K562 (cell line): ENCODE data around the gene RAB26. TPM values are rescaled to one million over a fixed set of nuclear protein-coding genes. Genes with fewer than 3 reads are reported as not detected.

Experiments
- EP400 ChIP-seq: fragments of 450-650 bp; IDR thresholded peaks from 2 replicates; pipeline ENCODE4 v1.6.1; 2017; ENCODE audit warnings: antibody characterized with exemption, mild to moderate bottlenecking, moderate library complexity
- KLF13 ChIP-seq: fragments of 450-650 bp; IDR thresholded peaks from 2 replicates; pipeline ENCODE4 v1.6.1; 2016; ENCODE audit warnings: missing genetic modification characterization, low read depth, mild to moderate bottlenecking, missing compliant biosample characterization, moderate library complexity, borderline replicate concordance
- RBM14 ChIP-seq: fragments of 200-400 bp; formaldehyde crosslinking; IDR thresholded peaks from 2 replicates; pipeline ENCODE4 v1.6.1; 2018; ENCODE audit warnings: low read depth, mild to moderate bottlenecking, low read length, moderate library complexity, borderline replicate concordance; ENCODE audit not compliant: insufficient read depth
- ZFP36 ChIP-seq: fragments of 150-350 bp; IDR thresholded peaks from 2 replicates; pipeline ENCODE4 v1.6.1; 2018; ENCODE audit warnings: low read length, low read depth; ENCODE audit not compliant: partially characterized antibody
- ZNF766 ChIP-seq: fragments of 200-800 bp; sonication (Bioruptor generic); conservative IDR thresholded peaks from 2 replicates; pipeline ENCODE4 v1.6.1; 2016; ENCODE audit warnings: missing genetic modification characterization, missing compliant biosample characterization
- ZNF780A ChIP-seq: fragments of 250-450 bp; sonication (Bioruptor Pico); IDR thresholded peaks from 2 replicates; pipeline ENCODE4 v1.5.0; 2021; ENCODE audit warnings: mild to moderate bottlenecking
- polyA plus RNA-seq, 8 experiments: library from polyadenylated mRNA; depleted of rRNA in 4 of 8; stranded (reverse) in 5 of 8; unstranded in 3 of 8; fragments of >200 nt; fragmentation: Nextera tagmentation in 2 of 8; fragmentation: Illumina TruSeq in 1 of 8; extraction: Ambion mirVana in 2 of 8; extraction: Trizol in 1 of 8; gene quantifications; 2 replicates each; pipeline versions ENCODE4 v1.2.1 to v1.2.3, GENCODE V29; 2011 to 2014; ENCODE audit warnings: inconsistent platforms in 1 of 8, missing spikeins in 1 of 8
- total RNA-seq, 7 experiments: library from RNA; depleted of rRNA in 6 of 7; stranded (reverse); fragments of >200 nt in 6 of 7; fragmentation: Illumina TruSeq in 2 of 7; extraction: Trizol in 2 of 7; gene quantifications; 2 replicates each; pipeline versions ENCODE4 v1.2.1 to v1.2.3, GENCODE V29; 2011 to 2021; ENCODE audit warnings: low replicate concordance in 1 of 7
- TF ChIP-seq, protein P1 (sequence below): fragments of 200-400 bp; formaldehyde crosslinking; IDR thresholded peaks from 2 replicates; pipeline ENCODE4 v1.6.1; 2017; ENCODE audit warnings: mild to moderate bottlenecking, low read depth, low read length, moderate library complexity
- TF ChIP-seq, protein P2 (sequence below): sonication (generic); formaldehyde crosslinking; IDR thresholded peaks from 2 replicates; pipeline ENCODE4 v1.8.0; 2022; ENCODE audit warnings: missing genetic modification reagents, mild to moderate bottlenecking, moderate library complexity, borderline replicate concordance
- TF ChIP-seq, protein P3 (sequence below), 2 experiments: fragments of 250-450 bp in 1 of 2; fragments of 450-650 bp in 1 of 2; sonication (Bioruptor Pico) in 1 of 2; IDR thresholded peaks; 2 replicates each; pipeline versions ENCODE4 v1.6.1 to v1.8.0; 2016 to 2021; ENCODE audit warnings: mild to moderate bottlenecking in 2 of 2, moderate library complexity in 2 of 2, missing compliant biosample characterization in 1 of 2, missing genetic modification characterization in 1 of 2
- TF ChIP-seq, protein P4 (sequence below): fragments of 450-650 bp; IDR thresholded peaks from 2 replicates; pipeline ENCODE4 v1.6.1; 2016; ENCODE audit warnings: mild to moderate bottlenecking
- TF ChIP-seq, protein P5 (sequence below), 2 experiments: fragments of 450-650 bp in 1 of 2; IDR thresholded peaks; 2 replicates each; pipeline ENCODE4 v1.6.1; 2011 to 2017; ENCODE audit warnings: low read depth in 2 of 2, antibody characterized with exemption in 1 of 2, borderline replicate concordance in 1 of 2, low read length in 1 of 2, mild to moderate bottlenecking in 1 of 2, mixed read lengths in 1 of 2; ENCODE audit not compliant: control insufficient read depth in 1 of 2

RAB26 gene
- total and polyA plus RNA-seq, 9 of the 15 experiments (the other 6 are each of a cell fraction or from before 2014, with no cell fraction given), result 0.25 to 6.1 (median 2.1) TPM

DNA sequence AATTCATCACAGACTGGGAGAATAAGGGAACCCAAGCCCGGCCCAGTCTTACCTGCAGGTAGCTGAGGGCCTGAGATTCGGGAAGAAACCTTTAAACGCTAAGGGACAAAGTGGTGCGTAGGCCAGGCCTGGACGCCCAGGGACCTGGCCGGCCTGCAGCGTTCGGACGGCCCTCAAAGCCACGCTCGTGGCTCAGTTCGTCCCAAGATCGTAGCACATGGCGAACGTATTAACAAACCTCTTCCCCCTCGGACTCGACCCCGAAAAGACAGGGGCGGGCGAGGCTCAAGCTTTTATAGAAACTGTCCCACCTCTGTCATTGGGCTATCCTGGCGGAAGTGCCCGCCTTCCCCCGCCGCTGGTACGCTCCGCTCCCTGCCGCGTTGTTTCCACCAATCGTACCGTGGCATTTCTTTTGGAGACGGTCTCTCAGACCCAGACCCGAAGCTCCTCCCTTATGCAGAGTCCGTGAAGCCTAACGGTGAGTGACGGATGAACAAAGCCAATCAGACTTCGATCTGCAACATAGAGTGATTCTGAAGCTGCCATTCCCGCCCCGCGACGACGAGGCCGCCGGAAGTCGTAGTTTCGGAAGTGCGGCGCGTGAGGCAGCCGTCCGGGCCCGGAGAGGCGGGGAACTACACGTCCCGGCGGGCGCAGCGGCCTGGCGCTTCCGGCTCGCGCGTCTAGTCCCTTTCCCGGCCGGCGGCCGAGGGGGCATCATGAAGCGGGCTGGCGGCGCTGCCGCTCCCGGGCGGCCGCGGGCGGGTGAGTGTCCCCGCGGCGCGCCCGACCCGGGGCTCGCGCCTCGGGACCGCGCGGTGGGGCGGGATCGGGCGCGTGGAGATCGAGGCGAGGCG lies 6.9 kb downstream of the RAB26 start, which contains the start of gene TRAF7 (continued):
- TF ChIP-seq, protein P1, sequence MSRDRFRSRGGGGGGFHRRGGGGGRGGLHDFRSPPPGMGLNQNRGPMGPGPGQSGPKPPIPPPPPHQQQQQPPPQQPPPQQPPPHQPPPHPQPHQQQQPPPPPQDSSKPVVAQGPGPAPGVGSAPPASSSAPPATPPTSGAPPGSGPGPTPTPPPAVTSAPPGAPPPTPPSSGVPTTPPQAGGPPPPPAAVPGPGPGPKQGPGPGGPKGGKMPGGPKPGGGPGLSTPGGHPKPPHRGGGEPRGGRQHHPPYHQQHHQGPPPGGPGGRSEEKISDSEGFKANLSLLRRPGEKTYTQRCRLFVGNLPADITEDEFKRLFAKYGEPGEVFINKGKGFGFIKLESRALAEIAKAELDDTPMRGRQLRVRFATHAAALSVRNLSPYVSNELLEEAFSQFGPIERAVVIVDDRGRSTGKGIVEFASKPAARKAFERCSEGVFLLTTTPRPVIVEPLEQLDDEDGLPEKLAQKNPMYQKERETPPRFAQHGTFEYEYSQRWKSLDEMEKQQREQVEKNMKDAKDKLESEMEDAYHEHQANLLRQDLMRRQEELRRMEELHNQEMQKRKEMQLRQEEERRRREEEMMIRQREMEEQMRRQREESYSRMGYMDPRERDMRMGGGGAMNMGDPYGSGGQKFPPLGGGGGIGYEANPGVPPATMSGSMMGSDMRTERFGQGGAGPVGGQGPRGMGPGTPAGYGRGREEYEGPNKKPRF, result no peak
- TF ChIP-seq ZNF780A (CRISPR knock-in tag) (no peak), ZNF766 (peak; percentile 85), EP400 (peak; percentile 98), ZFP36 (no peak), KLF13 (tag) (peak; percentile 50; the same call in 1 of the 2 replicates), RBM14 (no peak)
- TF ChIP-seq, protein P2, sequence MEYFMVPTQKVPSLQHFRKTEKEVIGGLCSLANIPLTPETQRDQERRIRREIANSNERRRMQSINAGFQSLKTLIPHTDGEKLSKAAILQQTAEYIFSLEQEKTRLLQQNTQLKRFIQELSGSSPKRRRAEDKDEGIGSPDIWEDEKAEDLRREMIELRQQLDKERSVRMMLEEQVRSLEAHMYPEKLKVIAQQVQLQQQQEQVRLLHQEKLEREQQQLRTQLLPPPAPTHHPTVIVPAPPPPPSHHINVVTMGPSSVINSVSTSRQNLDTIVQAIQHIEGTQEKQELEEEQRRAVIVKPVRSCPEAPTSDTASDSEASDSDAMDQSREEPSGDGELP (CRISPR knock-in tag), result peak; percentile 72; the same call in 1 of the 2 replicates
- TF ChIP-seq, protein P3, sequence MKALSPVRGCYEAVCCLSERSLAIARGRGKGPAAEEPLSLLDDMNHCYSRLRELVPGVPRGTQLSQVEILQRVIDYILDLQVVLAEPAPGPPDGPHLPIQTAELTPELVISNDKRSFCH (CRISPR knock-in tag; IDR thresholded peaks at IDR 0.05), result no peak
- TF ChIP-seq, protein P3 (tag; IDR thresholded peaks at IDR 0.05), result peak; percentile 81
- TF ChIP-seq, protein P4, sequence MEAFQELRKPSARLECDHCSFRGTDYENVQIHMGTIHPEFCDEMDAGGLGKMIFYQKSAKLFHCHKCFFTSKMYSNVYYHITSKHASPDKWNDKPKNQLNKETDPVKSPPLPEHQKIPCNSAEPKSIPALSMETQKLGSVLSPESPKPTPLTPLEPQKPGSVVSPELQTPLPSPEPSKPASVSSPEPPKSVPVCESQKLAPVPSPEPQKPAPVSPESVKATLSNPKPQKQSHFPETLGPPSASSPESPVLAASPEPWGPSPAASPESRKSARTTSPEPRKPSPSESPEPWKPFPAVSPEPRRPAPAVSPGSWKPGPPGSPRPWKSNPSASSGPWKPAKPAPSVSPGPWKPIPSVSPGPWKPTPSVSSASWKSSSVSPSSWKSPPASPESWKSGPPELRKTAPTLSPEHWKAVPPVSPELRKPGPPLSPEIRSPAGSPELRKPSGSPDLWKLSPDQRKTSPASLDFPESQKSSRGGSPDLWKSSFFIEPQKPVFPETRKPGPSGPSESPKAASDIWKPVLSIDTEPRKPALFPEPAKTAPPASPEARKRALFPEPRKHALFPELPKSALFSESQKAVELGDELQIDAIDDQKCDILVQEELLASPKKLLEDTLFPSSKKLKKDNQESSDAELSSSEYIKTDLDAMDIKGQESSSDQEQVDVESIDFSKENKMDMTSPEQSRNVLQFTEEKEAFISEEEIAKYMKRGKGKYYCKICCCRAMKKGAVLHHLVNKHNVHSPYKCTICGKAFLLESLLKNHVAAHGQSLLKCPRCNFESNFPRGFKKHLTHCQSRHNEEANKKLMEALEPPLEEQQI, result no peak
- TF ChIP-seq, protein P5, sequence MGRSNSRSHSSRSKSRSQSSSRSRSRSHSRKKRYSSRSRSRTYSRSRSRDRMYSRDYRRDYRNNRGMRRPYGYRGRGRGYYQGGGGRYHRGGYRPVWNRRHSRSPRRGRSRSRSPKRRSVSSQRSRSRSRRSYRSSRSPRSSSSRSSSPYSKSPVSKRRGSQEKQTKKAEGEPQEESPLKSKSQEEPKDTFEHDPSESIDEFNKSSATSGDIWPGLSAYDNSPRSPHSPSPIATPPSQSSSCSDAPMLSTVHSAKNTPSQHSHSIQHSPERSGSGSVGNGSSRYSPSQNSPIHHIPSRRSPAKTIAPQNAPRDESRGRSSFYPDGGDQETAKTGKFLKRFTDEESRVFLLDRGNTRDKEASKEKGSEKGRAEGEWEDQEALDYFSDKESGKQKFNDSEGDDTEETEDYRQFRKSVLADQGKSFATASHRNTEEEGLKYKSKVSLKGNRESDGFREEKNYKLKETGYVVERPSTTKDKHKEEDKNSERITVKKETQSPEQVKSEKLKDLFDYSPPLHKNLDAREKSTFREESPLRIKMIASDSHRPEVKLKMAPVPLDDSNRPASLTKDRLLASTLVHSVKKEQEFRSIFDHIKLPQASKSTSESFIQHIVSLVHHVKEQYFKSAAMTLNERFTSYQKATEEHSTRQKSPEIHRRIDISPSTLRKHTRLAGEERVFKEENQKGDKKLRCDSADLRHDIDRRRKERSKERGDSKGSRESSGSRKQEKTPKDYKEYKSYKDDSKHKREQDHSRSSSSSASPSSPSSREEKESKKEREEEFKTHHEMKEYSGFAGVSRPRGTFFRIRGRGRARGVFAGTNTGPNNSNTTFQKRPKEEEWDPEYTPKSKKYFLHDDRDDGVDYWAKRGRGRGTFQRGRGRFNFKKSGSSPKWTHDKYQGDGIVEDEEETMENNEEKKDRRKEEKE (IDR thresholded peaks at IDR 0.05; ENCODE audit: borderline replicate concordance in 1 of 2, control insufficient read depth in 1 of 2, low read depth in 2 of 2, low read length in 1 of 2), result no peak; a peak in 1 of 4 replicates
